ENCODE measurements around the gene LIMS1.

LIMS1 gene

GRCh38 chr2:108615480-108616090 lies 81.3 kb downstream of the LIMS1 start:
- DNase-seq (ENCODE audit: low read depth in 2 of 2) = no peak

DNA sequence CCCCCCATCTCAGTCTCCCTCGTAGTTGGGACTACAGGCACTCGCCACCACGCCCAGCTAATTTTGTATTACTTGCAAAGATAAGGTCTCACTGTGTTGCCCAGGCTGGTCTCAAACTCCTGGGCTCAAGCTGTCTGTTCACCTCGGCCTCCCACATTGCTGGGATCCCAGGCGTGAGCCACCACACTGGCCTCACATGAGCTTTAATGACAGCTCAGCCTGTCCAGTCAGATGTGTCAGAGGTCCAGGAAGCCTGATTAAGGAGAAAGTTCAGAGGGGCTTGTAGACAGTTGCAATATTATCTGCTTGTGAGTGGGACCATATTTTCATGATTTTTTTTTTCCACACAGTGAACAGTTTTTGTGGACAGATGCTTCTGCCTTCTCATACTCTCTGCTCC lies 82.0 kb downstream of the LIMS1 start:
- DNase-seq (ENCODE audit: low read depth in 2 of 2) = no peak

- DNase-seq (ENCODE audit: low read depth in 2 of 2) = no peak
Measured at GRCh38 chr2:108616751-108617161, 82.5 kb downstream of the LIMS1 start.

- no peak for DNase-seq (ENCODE audit: low read depth in 2 of 2)
Measured at GRCh38 chr2:108617617-108618016, 83.3 kb downstream of the LIMS1 start.

GRCh38 chr2:108619925-108620620 lies 85.8 kb downstream of the LIMS1 start:
- DNase-seq (ENCODE audit: low read depth in 2 of 2) = no peak

GRCh38 chr2:108620656-108621055 lies 86.4 kb downstream of the LIMS1 start:
- no peak for DNase-seq (ENCODE audit: low read depth in 2 of 2)

- DNase-seq (ENCODE audit: low read depth in 2 of 2) = peak; percentile 45 to 50
Measured at GRCh38 chr2:108621087-108621559, 86.9 kb downstream of the LIMS1 start.

DNA sequence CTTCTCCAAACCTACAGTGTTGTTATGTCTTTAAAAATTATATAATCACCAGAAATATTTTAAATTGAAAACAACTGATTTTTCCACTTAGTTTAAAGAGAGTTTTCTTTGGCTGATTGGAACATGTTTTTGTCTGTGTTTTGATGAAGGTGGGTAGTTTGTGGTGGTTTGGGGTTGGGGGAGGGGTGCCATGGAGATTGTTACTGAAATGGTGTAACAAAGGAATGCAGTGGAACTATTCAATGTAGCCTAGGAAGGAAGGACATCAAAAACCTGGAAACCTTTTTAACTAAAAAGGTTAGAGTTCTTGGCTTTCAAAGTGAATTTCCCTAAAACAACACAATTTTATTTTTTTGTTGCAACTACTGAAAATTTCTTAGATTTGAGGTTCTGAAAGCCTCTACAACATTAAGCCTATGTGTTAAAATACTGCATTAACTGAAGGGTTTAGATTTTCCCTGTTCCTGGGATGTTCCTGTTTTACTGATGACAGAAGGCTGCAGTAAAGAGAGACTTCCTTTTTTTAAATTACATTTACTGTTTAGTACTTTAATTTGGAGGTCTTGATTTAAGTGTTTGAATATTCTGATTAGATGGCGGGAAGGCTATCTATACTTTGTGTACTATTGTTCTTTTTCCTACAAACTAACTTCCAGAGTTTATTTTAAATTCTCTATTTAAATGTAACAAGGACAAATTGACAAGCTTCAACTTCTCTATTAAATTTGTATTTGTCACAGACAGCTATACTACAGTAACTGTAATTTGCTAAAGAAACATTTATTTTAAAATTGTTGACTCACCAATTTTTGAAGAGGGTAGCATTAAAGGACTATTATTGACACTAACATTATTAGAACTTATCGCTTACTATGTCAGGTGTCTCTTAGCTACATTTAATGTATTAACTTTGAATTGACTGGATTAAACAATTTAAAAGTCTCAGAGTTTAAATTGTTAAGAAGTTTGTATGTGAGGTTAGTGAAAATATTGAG lies 87.7 kb downstream of the LIMS1 start:
- no peak for DNase-seq (ENCODE audit: low read depth in 2 of 2)

GRCh38 chr2:108623616-108624015 lies 89.3 kb downstream of the LIMS1 start:
- DNase-seq (ENCODE audit: low read depth in 2 of 2) = no peak

DNA sequence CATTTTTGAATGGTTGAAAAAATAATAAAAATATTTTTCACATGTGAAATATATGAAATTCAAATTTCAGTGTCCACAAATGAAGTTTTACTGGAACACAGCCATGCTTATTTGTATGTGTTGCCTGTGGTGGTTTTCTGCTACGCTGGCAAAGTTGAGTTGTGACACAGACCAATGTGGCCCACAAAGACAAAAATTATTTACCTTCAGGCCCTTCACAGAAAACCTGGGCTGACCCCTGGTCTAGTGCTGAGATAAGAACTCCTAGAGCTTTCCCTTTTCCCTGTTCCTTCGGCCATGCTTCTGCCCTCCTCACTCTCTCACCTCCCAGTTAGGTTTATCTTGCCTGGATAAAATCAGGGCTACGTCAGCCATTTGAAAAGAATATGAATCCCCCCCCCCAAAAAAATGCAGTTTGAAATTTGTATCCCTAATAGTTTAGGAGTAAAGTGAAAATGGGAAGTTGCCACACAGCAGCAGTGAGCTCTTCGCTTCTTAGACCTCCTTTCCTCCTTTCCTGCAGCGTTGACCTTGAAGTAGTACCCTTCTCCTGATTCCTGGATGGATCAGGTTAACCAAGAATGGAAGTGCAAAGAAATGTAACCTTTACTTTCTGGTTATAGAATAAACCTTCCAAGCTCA lies 91.0 kb downstream of the LIMS1 start:
- DNase-seq (ENCODE audit: low read depth in 2 of 2) = no peak

DNA sequence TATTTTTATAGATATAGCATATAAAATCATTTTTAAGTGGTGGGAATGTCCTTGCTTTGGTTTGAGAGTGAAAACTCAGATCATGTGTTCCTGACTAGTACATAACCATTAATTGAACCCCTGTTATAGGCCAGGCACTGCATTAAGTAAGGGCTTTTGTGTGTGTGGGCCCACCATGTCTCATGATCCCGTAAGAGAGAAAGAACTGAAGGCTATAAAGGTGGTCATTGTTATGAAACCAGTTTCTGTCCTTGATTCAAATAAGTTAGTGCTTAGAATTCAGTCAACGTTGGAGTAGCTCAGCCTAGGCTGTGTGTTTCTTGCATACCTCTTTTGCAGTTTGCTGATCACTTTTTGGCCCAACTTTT lies 91.5 kb downstream of the LIMS1 start:
- no peak for DNase-seq (ENCODE audit: low read depth in 2 of 2)

- no peak for DNase-seq (ENCODE audit: low read depth in 2 of 2)
Measured at GRCh38 chr2:108626995-108627394, 92.7 kb downstream of the LIMS1 start.

- no peak for DNase-seq (ENCODE audit: low read depth in 2 of 2)
Measured at GRCh38 chr2:108627911-108628567, 93.8 kb downstream of the LIMS1 start.

DNA sequence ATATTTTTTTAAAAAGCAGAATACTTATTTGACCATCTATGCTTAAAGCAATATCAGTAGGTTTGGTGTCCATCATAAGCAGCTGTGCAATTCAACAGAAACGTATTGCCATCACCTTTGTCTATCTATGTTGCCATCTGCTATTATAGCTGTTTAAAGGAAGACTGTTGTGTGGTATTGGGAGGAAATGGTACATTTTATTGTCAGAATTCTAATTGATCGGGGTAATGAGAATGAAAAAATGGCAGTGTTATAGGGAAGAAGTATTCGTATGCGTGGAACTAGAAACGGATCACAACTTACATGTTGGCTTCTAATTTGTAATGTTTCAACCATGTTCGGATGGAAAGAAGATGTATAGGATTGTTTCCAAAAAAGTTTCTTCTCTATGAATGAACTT lies 94.7 kb downstream of the LIMS1 start:
- DNase-seq (ENCODE audit: low read depth in 2 of 2) = no peak

- no peak for DNase-seq (ENCODE audit: low read depth in 2 of 2)
Measured at GRCh38 chr2:108629417-108629816, 95.1 kb downstream of the LIMS1 start.

DNA sequence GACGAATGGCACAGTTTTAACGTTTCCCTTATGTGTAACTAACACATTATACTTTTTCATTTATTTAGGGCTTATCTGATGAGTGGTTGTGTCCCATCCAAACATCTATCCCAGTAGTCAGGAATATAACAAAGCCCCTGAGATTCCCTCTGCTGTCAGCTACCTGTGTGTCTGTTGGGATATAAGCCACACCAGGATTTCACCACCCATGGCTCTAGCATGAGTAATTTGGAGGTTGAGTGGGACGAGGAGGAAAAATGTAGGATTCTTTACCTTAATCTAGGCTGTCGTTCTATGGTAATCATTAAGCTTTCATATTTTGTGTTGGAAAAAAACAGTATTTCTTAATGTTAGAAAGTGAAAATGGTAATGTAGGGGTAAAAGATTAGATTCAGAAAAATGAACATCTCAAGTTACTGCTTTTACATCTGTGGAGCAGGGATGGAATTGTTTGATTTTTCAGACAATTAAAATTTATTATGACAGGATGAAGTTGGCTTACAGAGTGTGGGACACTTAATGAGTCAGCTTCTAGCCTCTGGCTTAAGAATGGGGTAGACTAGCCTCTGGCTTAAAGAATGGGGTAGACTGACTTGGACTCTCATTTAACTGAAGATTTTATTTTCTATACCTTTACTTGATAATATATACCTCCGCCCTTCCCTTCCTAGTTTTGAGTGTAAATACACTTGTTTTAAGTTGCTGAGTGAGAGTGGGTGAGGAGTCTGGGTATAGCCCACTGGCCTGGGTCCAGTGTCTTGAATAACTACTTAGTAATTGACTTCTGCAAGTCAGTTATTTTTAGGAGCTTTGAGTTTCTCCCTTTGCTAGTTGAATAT lies 96.5 kb downstream of the LIMS1 start:
- no peak for DNase-seq (ENCODE audit: low read depth in 2 of 2)

GRCh38 chr2:108632332-108633160 lies 98.3 kb downstream of the LIMS1 start:
- no peak for DNase-seq (ENCODE audit: low read depth in 2 of 2)

DNA sequence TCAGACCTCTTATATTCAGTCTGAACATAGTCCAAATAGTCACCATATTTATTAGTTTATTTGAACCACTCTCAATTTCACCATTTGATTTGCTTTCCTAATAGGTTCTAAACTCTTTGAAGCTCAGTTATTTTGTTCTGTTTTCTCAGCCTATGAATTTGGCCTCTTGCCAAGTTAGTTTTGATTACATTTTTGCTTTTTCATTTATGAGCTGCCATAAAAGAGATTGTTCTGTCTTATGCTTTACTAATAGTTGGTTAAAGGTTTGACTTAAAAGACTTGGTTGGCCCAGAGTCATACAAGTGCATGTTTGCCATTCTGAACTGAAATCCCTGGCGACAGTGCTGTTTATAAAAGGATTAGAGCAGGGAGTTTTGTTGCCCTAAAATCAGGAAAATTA lies 99.1 kb downstream of the LIMS1 start:
- DNase-seq (ENCODE audit: low read depth in 2 of 2) = no peak

DNA sequence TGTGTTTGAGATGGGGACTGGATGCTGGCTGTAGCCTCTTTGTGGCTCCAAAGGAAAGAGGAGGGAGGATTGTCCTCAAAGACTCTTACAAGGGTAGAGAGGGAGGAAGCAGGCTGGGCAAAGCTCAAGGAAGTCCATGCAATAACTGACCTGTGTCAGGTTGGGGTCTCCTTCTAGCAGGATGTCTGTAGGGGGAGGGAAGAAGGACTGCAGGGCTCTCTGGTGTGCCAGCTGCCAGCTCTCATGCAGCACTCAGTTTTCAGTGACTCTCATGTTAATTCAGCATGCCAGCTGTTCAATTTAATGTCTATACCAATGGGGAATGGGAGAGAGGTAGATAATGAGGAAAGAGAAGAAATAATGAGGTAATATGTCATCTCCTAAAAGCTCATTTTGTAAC lies 99.7 kb downstream of the LIMS1 start:
- no peak for DNase-seq (ENCODE audit: low read depth in 2 of 2)

Data from activated CD4-positive, alpha-beta T cell treated with anti-CD3 and anti-CD28 coated beads for 24 hours (primary cell).